SK-N-MC (cell line): ENCODE results near the gene TTC34.
"Not testable (repeated sequence)": the region's sequence is repeated elsewhere in the genome, so short reads cannot be mapped to it uniquely, and the experiment has no call there.

Experiments used
- DNase-seq: peaks from one replicate; pipeline ENCODE4 v3.0.0-alpha.2; 2011; ENCODE audit warnings: low read depth, low spot score
- H3K27ac ChIP-seq: fragments of 200-600 bp; sonication (generic); 2 replicates; pipeline ENCODE4 v1.5.1; 2016; ENCODE audit warnings: mixed run types
- H3K36me3 ChIP-seq: fragments of 200-600 bp; sonication (generic); 2 replicates; pipeline ENCODE4 v1.6.1; 2017; ENCODE audit warnings: antibody characterized with exemption, low read length, mixed read lengths; ENCODE audit not compliant: insufficient read depth
- H3K4me3 ChIP-seq: fragments of 200-600 bp; sonication (generic); 2 replicates; pipeline ENCODE4 v1.5.1; 2016
- H3K9ac ChIP-seq: fragments of 200-600 bp; sonication (generic); 2 replicates; pipeline ENCODE4 v1.8.0; 2017; ENCODE audit warnings: mixed run types, mixed read lengths; ENCODE audit not compliant: insufficient read length
- H3K9me3 ChIP-seq: fragments of 200-600 bp; sonication (generic); 2 replicates; pipeline ENCODE4 v1.6.1; 2017; ENCODE audit warnings: low read depth, mild to moderate bottlenecking, antibody characterized with exemption, low read length, moderate library complexity, mixed read lengths

Gene TTC34

GRCh38 chr1:2750766-2751730 is 50.4 kb downstream of the TTC34 start:
- not testable (repeated sequence) for H3K27ac ChIP-seq, H3K9me3 ChIP-seq, H3K4me3 ChIP-seq, H3K9ac ChIP-seq, DNase-seq, H3K36me3 ChIP-seq

- DNase-seq, H3K9me3 ChIP-seq, H3K36me3 ChIP-seq, H3K9ac ChIP-seq, H3K4me3 ChIP-seq, H3K27ac ChIP-seq: not testable (repeated sequence)
These were observed 51.3 kb downstream of the TTC34 start for GRCh38 chr1:2750041-2750680.

- not testable (repeated sequence) for DNase-seq, H3K4me3 ChIP-seq, H3K9me3 ChIP-seq, H3K9ac ChIP-seq, H3K36me3 ChIP-seq, H3K27ac ChIP-seq
These were observed 52.9 kb downstream of the TTC34 start for GRCh38 chr1:2748626-2749025.

- not testable (repeated sequence) for H3K36me3 ChIP-seq, DNase-seq, H3K27ac ChIP-seq, H3K4me3 ChIP-seq, H3K9ac ChIP-seq, H3K9me3 ChIP-seq
These were observed 106.7 kb downstream of the TTC34 start for GRCh38 chr1:2694796-2695195.

- H3K4me3 ChIP-seq, H3K9ac ChIP-seq, H3K27ac ChIP-seq, DNase-seq, H3K9me3 ChIP-seq, H3K36me3 ChIP-seq: not testable (repeated sequence)
These were observed 111.3 kb downstream of the TTC34 start for GRCh38 chr1:2690180-2690579.

GRCh38 chr1:2688336-2688665 is 113.2 kb downstream of the TTC34 start:
- not testable (repeated sequence) for H3K4me3 ChIP-seq, DNase-seq, H3K9me3 ChIP-seq, H3K9ac ChIP-seq, H3K36me3 ChIP-seq, H3K27ac ChIP-seq

GRCh38 chr1:2687638-2688335 is 113.7 kb downstream of the TTC34 start:
- H3K9me3 ChIP-seq, DNase-seq: not testable (repeated sequence)

GRCh38 chr1:2687174-2687591 is 114.3 kb downstream of the TTC34 start:
- not testable (repeated sequence) for H3K4me3 ChIP-seq, H3K27ac ChIP-seq, DNase-seq, H3K9ac ChIP-seq, H3K36me3 ChIP-seq, H3K9me3 ChIP-seq

More at GRCh38 chr1:2687638-2688335, 113.7 kb downstream of the TTC34 start:
- H3K27ac ChIP-seq, H3K9ac ChIP-seq, H3K36me3 ChIP-seq, H3K4me3 ChIP-seq: not testable (repeated sequence)

GRCh38 chr1:2686091-2686863 is 115.2 kb downstream of the TTC34 start:
- H3K36me3 ChIP-seq, H3K27ac ChIP-seq, H3K9me3 ChIP-seq, H3K9ac ChIP-seq, DNase-seq, H3K4me3 ChIP-seq: not testable (repeated sequence)

GRCh38 chr1:2685671-2686070 is 115.8 kb downstream of the TTC34 start:
- not testable (repeated sequence) for H3K9me3 ChIP-seq, H3K9ac ChIP-seq, H3K4me3 ChIP-seq, DNase-seq, H3K36me3 ChIP-seq, H3K27ac ChIP-seq

- H3K27ac ChIP-seq, DNase-seq, H3K9me3 ChIP-seq, H3K36me3 ChIP-seq, H3K9ac ChIP-seq, H3K4me3 ChIP-seq: not testable (repeated sequence)
These were observed 116.6 kb downstream of the TTC34 start for GRCh38 chr1:2684878-2685277.

GRCh38 chr1:2684000-2684399 is 117.5 kb downstream of the TTC34 start:
- not testable (repeated sequence) for DNase-seq, H3K36me3 ChIP-seq, H3K9me3 ChIP-seq, H3K4me3 ChIP-seq, H3K27ac ChIP-seq, H3K9ac ChIP-seq

GRCh38 chr1:2683321-2683741 is 118.2 kb downstream of the TTC34 start:
- H3K36me3 ChIP-seq, H3K4me3 ChIP-seq, DNase-seq, H3K9ac ChIP-seq, H3K9me3 ChIP-seq, H3K27ac ChIP-seq: not testable (repeated sequence)

GRCh38 chr1:2682879-2683278 is 118.6 kb downstream of the TTC34 start:
- not testable (repeated sequence) for H3K9me3 ChIP-seq, H3K9ac ChIP-seq, H3K36me3 ChIP-seq, DNase-seq, H3K27ac ChIP-seq, H3K4me3 ChIP-seq
